GM12878 (cell line): ENCODE data around the gene PRKN. TPM values are rescaled to one million over a fixed set of nuclear protein-coding genes. Genes with fewer than 3 reads are reported as not detected.

ENCODE experiments used
- ATAC-seq: fragments of 200-7000 bp; cut with Tn5 transposase; 3 replicates; pipeline ENCODE4 v1.9.1; 2020; ENCODE audit warnings: mild to moderate bottlenecking, moderate library complexity
- BruUV-seq: library from RNA; stranded (reverse); fragments of 400-500 nt; replicated peaks from 2 replicates; lab custom pipeline; 2021; lab: Mats Ljungman, UMichigan
- CTCF ChIA-PET: fragments of 300-600 bp; sonication (Branson Sonifier 250); formaldehyde crosslinking; extraction: SDS; loops from one replicate; lab custom pipeline; 2021; ENCODE audit warnings: inconsistent platforms; lab: Yijun Ruan, JAX
- POLR2A ChIA-PET: fragments of 350-600 bp; formaldehyde crosslinking; extraction: SDS; loops from one replicate; lab custom pipeline; 2021; ENCODE audit warnings: inconsistent platforms; lab: Charles Lee
- RAD21 ChIA-PET: fragments of 300-600 bp; sonication (Branson Sonifier 250); formaldehyde crosslinking; loops from one replicate; lab custom pipeline; 2023; ENCODE audit warnings: antibody characterized with exemption; ENCODE audit not compliant: unreplicated experiment; lab: Charles Lee
- SMC1A ChIA-PET: fragments of 300-600 bp; sonication (Branson Sonifier 250); formaldehyde crosslinking; loops from one replicate; lab custom pipeline; 2023; ENCODE audit not compliant: unreplicated experiment, uncharacterized antibody; lab: Charles Lee
- DNase-seq: peaks from one replicate; pipeline ENCODE4 v3.0.0-alpha.2; 2011; ENCODE audit warnings: low read depth, low spot score
- FAIRE-seq: peaks from 3 replicates; lab custom pipeline; 2011; peaks lifted over from hg19 to GRCh38; lab: Jason Lieb, UNC
- H2AFZ ChIP-seq: 2 replicates; pipeline ENCODE4 v1.6.0; 2011; ENCODE audit warnings: low read depth, low read length, control low read depth; ENCODE audit not compliant: control insufficient read depth
- H3K27ac ChIP-seq: 2 replicates; pipeline ENCODE4 v1.5.1; 2011; ENCODE audit warnings: control low read depth; ENCODE audit not compliant: control insufficient read depth, insufficient read depth
- H3K27me3 ChIP-seq, 2 experiments: replicated peaks in 1 of 2; 2 replicates each; pipeline versions ENCODE4 v1.6.0 to v1.6.1; 2011; ENCODE audit warnings: low read length in 1 of 2; ENCODE audit not compliant: control insufficient read depth in 2 of 2, insufficient read depth in 2 of 2
- H3K36me3 ChIP-seq, 2 experiments: 2 replicates each; pipeline ENCODE4 v1.5.1; 2011; ENCODE audit warnings: low read length in 1 of 2; ENCODE audit not compliant: control insufficient read depth in 2 of 2, insufficient read depth in 2 of 2
- H3K4me1 ChIP-seq: 2 replicates; pipeline ENCODE4 v1.6.1; 2011; ENCODE audit warnings: mild to moderate bottlenecking, low read length, moderate library complexity, mixed read lengths; ENCODE audit not compliant: control insufficient read depth, insufficient read depth
- H3K4me2 ChIP-seq: 2 replicates; pipeline ENCODE4 v1.6.0; 2011; ENCODE audit warnings: control low read depth; ENCODE audit not compliant: control insufficient read depth, insufficient read depth
- H3K4me3 ChIP-seq: fragments of 200-600 bp; sonication (generic); 2 replicates; pipeline ENCODE4 v1.5.1; 2016
- H3K79me2 ChIP-seq: 2 replicates; pipeline ENCODE4 v1.6.0; 2011; ENCODE audit warnings: low read length; ENCODE audit not compliant: control insufficient read depth, insufficient read depth
- H3K9ac ChIP-seq: 2 replicates; pipeline ENCODE4 v1.8.0; 2011; ENCODE audit warnings: low read length, control low read depth, mixed read lengths; ENCODE audit not compliant: control insufficient read depth, insufficient read depth
- H3K9me3 ChIP-seq: replicated peaks from 3 replicates; pipeline ENCODE4 v1.5.1; 2011; ENCODE audit warnings: mild to moderate bottlenecking, low read length; ENCODE audit not compliant: control insufficient read depth, insufficient read depth
- H4K20me1 ChIP-seq: 2 replicates; pipeline ENCODE4 v1.6.0; 2011; ENCODE audit not compliant: control insufficient read depth, insufficient read depth
- BACH1 ChIP-seq: fragments of 450-650 bp; IDR thresholded peaks from 2 replicates; pipeline ENCODE4 v1.6.1; 2017; ENCODE audit warnings: mild to moderate bottlenecking, borderline replicate concordance
- BHLHE40 ChIP-seq, 2 experiments: fragments of 450-650 bp in 1 of 2; IDR thresholded peaks; 2 replicates each; pipeline ENCODE4 v1.6.1; 2011 to 2017; ENCODE audit warnings: low read depth in 2 of 2, borderline replicate concordance in 1 of 2, improper control_type of control experiment in 1 of 2, low read length in 1 of 2, mild to moderate bottlenecking in 1 of 2
- CHD2 ChIP-seq: IDR thresholded peaks from 2 replicates; pipeline ENCODE4 v1.6.1; 2011; ENCODE audit warnings: low read depth, low read length, improper control_type of control experiment, borderline replicate concordance
- HDAC6 ChIP-seq: fragments of 200-600 bp; sonication (generic); IDR thresholded peaks from one replicate; pipeline ENCODE4 v1.8.0; 2017; ENCODE audit warnings: antibody characterized with exemption; ENCODE audit not compliant: unreplicated experiment
- MYC ChIP-seq: IDR thresholded peaks from 2 replicates; pipeline ENCODE4 v1.6.1; 2011; ENCODE audit warnings: mild to moderate bottlenecking, low read length, moderate library complexity, inconsistent platforms; ENCODE audit not compliant: insufficient read depth, insufficient replicate concordance, insufficient read length, severe bottlenecking
- NR2C2 ChIP-seq: IDR thresholded peaks from 2 replicates; pipeline ENCODE4 v1.6.1; 2011; ENCODE audit warnings: borderline replicate concordance, low read depth; ENCODE audit not compliant: control insufficient read depth, insufficient read length
- SIX5 ChIP-seq: IDR thresholded peaks from 2 replicates; pipeline ENCODE4 v1.6.1; 2011; ENCODE audit warnings: mild to moderate bottlenecking, low read depth, low read length, moderate library complexity; ENCODE audit not compliant: severe bottlenecking
- SRF ChIP-seq, 2 experiments: IDR thresholded peaks; 2 replicates each; pipeline ENCODE4 v1.6.1; 2011; ENCODE audit warnings: low read depth in 2 of 2, low read length in 2 of 2, mild to moderate bottlenecking in 1 of 2, moderate library complexity in 1 of 2
- USF2 ChIP-seq: IDR thresholded peaks from 2 replicates; pipeline ENCODE4 v1.6.1; 2011; ENCODE audit warnings: low read depth, low read length, improper control_type of control experiment, borderline replicate concordance
- WRNIP1 ChIP-seq: IDR thresholded peaks from 2 replicates; pipeline ENCODE4 v1.6.1; 2011; ENCODE audit warnings: low read depth, low read length, improper control_type of control experiment, borderline replicate concordance
- WGBS: methylation state at CpG from one replicate; pipeline ENCODE4 v1.1.6; 2016; ENCODE audit warnings: low lambda C conversion rate; ENCODE audit not compliant: insufficient replicate concordance, insufficient coverage; ENCODE audit errors: missing lambda C conversion rate; 5-methylcytosine and 5-hydroxymethylcytosine counted together
- in situ Hi-C: fragments of 300-500 bp; cut with MboI; formaldehyde crosslinking; loops from 9 replicates; pipeline ENCODE4 v1.14.3; 2018; ENCODE audit warnings: mixed read lengths
- intact Hi-C: fragments of 100-400 bp; cut with micrococcal nuclease; formaldehyde crosslinking; loops from one replicate; pipeline ENCODE4 v1.14.2; 2022; ENCODE audit not compliant: unreplicated experiment
- polyA plus RNA-seq, 11 experiments: library from polyadenylated mRNA; depleted of rRNA in 4 of 11; unstranded in 6 of 11; stranded (reverse) in 5 of 11; fragments of >200 nt; fragmentation: Nextera tagmentation in 4 of 11; fragmentation: Illumina TruSeq in 1 of 11; extraction: Ambion mirVana in 4 of 11; extraction: Trizol in 1 of 11; gene quantifications; 1 replicate in 1 of 11; 2 replicates in 10 of 11; pipeline versions ENCODE4 v1.2.1 to v1.2.3, GENCODE V29; 2011 to 2016; ENCODE audit warnings: inconsistent platforms in 2 of 11, missing spikeins in 2 of 11, low read depth in 1 of 11
- total RNA-seq, 4 experiments: library from RNA; depleted of rRNA in 3 of 4; stranded (reverse); fragments of >200 nt in 3 of 4; fragmentation: Illumina TruSeq in 1 of 4; extraction: Trizol in 1 of 4; gene quantifications; 2 replicates each; pipeline versions ENCODE4 v1.2.1 to v1.2.3, GENCODE V29; 2013 to 2021
- TF ChIP-seq, protein P1 (sequence below): fragments of 450-650 bp; IDR thresholded peaks from 2 replicates; pipeline ENCODE4 v1.6.1; 2017; ENCODE audit warnings: mild to moderate bottlenecking, moderate library complexity
- TF ChIP-seq, protein P2 (sequence below): fragments of 450-650 bp; formaldehyde crosslinking; IDR thresholded peaks from 2 replicates; pipeline ENCODE4 v1.5.0; 2022; ENCODE audit warnings: mild to moderate bottlenecking, missing genetic modification characterization

PRKN gene
- total and polyA plus RNA-seq, 10 of the 15 experiments (the other 5 are each of a cell fraction or from before 2014, with no cell fraction given): 0.06 to 0.09 TPM; not detected in 8

GRCh38 chr6:161458201-161458951 lies 1269.2 kb downstream of the PRKN start:
- no peak overlapping the region for H3K4me3 ChIP-seq
- H4K20me1 ChIP-seq: no peaks in the 10 kb centered on the region
- FAIRE-seq (no peak), DNase-seq (no peak), ATAC-seq (no peak)
- WGBS: 30% methylated on average over 12 of the region's 12 CpGs
- no peaks in the 10 kb centered on the region for H3K9me3 ChIP-seq
- H3K27me3 ChIP-seq: no peaks in the 10 kb centered on the region
- POLR2A ChIA-PET: no interaction called here
- H3K9ac ChIP-seq: no peak overlapping the region
- H3K4me1 ChIP-seq: no peaks in the 10 kb centered on the region
- CTCF ChIA-PET: interaction anchor here (0.5 kb wide), 1 partner anchor 1058 kb away, joined by 3 read pairs; no protein-coding TSS in a partner anchor
- H3K79me2 ChIP-seq: no peaks in the 10 kb centered on the region
- in situ Hi-C loops (no loop called here), intact Hi-C loops (no loop called here)
- H3K4me2 ChIP-seq: no peak overlapping the region
- RAD21 ChIA-PET: no interaction called here
- SMC1A ChIA-PET: interaction anchor here (0.7 kb wide), 1 partner anchor 28 kb away, joined by 3 read pairs; no protein-coding TSS in a partner anchor
- TF ChIP-seq WRNIP1 (no peak), USF2 (no peak), MYC (no peak), BHLHE40 (IDR thresholded peaks at IDR 0.05; ENCODE audit: borderline replicate concordance in 1 of 2, low read depth in 2 of 2, low read length in 1 of 2) (no peak), BACH1 (no peak), CHD2 (no peak), SIX5 (no peak), SRF (IDR thresholded peaks at IDR 0.05; ENCODE audit: low read depth in 2 of 2, low read length in 2 of 2) (no peak), NR2C2 (no peak), HDAC6 (no peak)
- TF ChIP-seq, protein P1, sequence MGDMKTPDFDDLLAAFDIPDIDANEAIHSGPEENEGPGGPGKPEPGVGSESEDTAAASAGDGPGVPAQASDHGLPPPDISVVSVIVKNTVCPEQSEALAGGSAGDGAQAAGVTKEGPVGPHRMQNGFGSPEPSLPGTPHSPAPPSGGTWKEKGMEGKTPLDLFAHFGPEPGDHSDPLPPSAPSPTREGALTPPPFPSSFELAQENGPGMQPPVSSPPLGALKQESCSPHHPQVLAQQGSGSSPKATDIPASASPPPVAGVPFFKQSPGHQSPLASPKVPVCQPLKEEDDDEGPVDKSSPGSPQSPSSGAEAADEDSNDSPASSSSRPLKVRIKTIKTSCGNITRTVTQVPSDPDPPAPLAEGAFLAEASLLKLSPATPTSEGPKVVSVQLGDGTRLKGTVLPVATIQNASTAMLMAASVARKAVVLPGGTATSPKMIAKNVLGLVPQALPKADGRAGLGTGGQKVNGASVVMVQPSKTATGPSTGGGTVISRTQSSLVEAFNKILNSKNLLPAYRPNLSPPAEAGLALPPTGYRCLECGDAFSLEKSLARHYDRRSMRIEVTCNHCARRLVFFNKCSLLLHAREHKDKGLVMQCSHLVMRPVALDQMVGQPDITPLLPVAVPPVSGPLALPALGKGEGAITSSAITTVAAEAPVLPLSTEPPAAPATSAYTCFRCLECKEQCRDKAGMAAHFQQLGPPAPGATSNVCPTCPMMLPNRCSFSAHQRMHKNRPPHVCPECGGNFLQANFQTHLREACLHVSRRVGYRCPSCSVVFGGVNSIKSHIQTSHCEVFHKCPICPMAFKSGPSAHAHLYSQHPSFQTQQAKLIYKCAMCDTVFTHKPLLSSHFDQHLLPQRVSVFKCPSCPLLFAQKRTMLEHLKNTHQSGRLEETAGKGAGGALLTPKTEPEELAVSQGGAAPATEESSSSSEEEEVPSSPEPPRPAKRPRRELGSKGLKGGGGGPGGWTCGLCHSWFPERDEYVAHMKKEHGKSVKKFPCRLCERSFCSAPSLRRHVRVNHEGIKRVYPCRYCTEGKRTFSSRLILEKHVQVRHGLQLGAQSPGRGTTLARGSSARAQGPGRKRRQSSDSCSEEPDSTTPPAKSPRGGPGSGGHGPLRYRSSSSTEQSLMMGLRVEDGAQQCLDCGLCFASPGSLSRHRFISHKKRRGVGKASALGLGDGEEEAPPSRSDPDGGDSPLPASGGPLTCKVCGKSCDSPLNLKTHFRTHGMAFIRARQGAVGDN: no peak
- TF ChIP-seq, protein P2, sequence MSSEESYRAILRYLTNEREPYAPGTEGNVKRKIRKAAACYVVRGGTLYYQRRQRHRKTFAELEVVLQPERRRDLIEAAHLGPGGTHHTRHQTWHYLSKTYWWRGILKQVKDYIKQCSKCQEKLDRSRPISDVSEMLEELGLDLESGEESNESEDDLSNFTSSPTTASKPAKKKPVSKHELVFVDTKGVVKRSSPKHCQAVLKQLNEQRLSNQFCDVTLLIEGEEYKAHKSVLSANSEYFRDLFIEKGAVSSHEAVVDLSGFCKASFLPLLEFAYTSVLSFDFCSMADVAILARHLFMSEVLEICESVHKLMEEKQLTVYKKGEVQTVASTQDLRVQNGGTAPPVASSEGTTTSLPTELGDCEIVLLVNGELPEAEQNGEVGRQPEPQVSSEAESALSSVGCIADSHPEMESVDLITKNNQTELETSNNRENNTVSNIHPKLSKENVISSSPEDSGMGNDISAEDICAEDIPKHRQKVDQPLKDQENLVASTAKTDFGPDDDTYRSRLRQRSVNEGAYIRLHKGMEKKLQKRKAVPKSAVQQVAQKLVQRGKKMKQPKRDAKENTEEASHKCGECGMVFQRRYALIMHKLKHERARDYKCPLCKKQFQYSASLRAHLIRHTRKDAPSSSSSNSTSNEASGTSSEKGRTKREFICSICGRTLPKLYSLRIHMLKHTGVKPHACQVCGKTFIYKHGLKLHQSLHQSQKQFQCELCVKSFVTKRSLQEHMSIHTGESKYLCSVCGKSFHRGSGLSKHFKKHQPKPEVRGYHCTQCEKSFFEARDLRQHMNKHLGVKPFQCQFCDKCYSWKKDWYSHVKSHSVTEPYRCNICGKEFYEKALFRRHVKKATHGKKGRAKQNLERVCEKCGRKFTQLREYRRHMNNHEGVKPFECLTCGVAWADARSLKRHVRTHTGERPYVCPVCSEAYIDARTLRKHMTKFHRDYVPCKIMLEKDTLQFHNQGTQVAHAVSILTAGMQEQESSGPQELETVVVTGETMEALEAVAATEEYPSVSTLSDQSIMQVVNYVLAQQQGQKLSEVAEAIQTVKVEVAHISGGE (CRISPR knock-in tag): no peak
- no peaks in the 10 kb centered on the region for H3K36me3 ChIP-seq
- no peak overlapping the region for H2AFZ ChIP-seq
- no TSS peak for BruUV-seq
- no peak overlapping the region for H3K27ac ChIP-seq
